Prostate gland (tissue), 2 donors: ENCODE results near the gene YWHAB. TPM values are rescaled to one million over a fixed set of nuclear protein-coding genes. Genes with fewer than 3 reads are reported as not detected.
A peak's percentile ranks its signal among the peaks of the same experiment; 100 is the strongest.

Source experiments
- DNase-seq: peaks from one replicate; pipeline ENCODE4 v3.0.0-alpha.2; 2019; ENCODE audit warnings: low spot score
- H3K27ac ChIP-seq, 2 donors: fragments of 200-600 bp; sonication (generic); 2 replicates each; pipeline ENCODE4 v1.5.1; 2017 to 2019
- H3K27me3 ChIP-seq: fragments of 200-600 bp; sonication (generic); replicated peaks from 2 replicates; pipeline ENCODE4 v1.5.1; 2019; ENCODE audit not compliant: insufficient read depth
- H3K36me3 ChIP-seq, 2 donors: fragments of 200-600 bp; sonication (generic); 1 replicate in 1 of 2; 2 replicates in 1 of 2; pipeline versions ENCODE4 v1.5.1 to v1.8.1; 2017 to 2019
- H3K4me1 ChIP-seq: fragments of 200-600 bp; sonication (generic); replicated peaks from 2 replicates; pipeline ENCODE4 v1.5.1; 2019
- H3K4me3 ChIP-seq, 2 donors: fragments of 200-600 bp; sonication (generic); 2 replicates each; pipeline ENCODE4 v1.5.1; 2017 to 2019
- H3K9me3 ChIP-seq: fragments of 200-600 bp; sonication (generic); 2 replicates; pipeline ENCODE4 v1.5.1; 2017
- POLR2A ChIP-seq: fragments of 450-650 bp; IDR thresholded peaks from one replicate; pipeline ENCODE4 v1.6.1; 2016; ENCODE audit warnings: antibody characterized with exemption, mild to moderate bottlenecking
- POLR2AphosphoS5 ChIP-seq: sonication (generic); formaldehyde crosslinking; IDR thresholded peaks from one replicate; pipeline ENCODE4 v1.6.1; 2017; ENCODE audit warnings: antibody characterized with exemption
- WGBS: methylation state at CpG from one replicate; pipeline ENCODE4 v1.1.5; 2018; 5-methylcytosine and 5-hydroxymethylcytosine counted together
- intact Hi-C: fragments of 100-400 bp; cut with DNase I; formaldehyde crosslinking; loops from one replicate; pipeline ENCODE4 v1.14.2; 2022
- total RNA-seq, 2 donors: library from RNA; depleted of rRNA; stranded (reverse); fragments of >200 nt; gene quantifications; one replicate each; pipeline ENCODE4 v1.1.0, GENCODE V29; 2016
- TF ChIP-seq, protein P1 (sequence below), 4 experiments: fragments of 200-600 bp in 2 of 4; fragments of 450-650 bp in 2 of 4; sonication (generic) in 2 of 4; IDR thresholded peaks; 1 replicate in 3 of 4; 2 replicates in 1 of 4; pipeline ENCODE4 v1.5.1; 2016 to 2019; ENCODE audit warnings: antibody characterized with exemption in 4 of 4, mild to moderate bottlenecking in 2 of 4, moderate library complexity in 2 of 4

The YWHAB gene
- total RNA-seq, 2 donors from 2014 or later: 122 to 131 TPM

DNA sequence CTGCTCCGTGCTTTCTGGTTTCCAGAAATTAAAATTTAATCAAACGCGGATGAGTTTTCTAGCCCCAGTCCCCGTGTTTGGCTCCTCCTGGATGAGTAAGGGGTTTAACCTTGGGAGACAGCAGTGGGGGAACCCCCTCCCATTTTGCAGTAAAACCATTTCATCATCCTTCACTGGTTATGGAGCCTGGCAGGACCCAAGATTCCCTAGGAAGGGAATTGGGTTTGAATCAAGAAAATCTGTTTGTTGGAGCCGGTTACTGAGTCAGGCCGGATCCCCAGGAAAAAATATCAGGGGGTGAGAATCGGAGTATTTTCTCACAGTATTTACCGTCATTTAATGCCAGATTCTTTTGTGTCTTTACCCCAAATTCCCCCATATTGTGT lies 754 bp downstream of the YWHAB start:
- DNase-seq: no peak
- no peaks in the 10 kb centered on the region for H3K9me3 ChIP-seq
- no peaks in the 10 kb centered on the region for H3K36me3 ChIP-seq
- 0% methylated on average over 8 of the region's 8 CpGs for WGBS
- H3K4me3 ChIP-seq: peak overlapping the region; percentile 81 to 100
- TF ChIP-seq POLR2A: no peak
- no peak for TF ChIP-seq POLR2AphosphoS5
- TF ChIP-seq, protein P1, sequence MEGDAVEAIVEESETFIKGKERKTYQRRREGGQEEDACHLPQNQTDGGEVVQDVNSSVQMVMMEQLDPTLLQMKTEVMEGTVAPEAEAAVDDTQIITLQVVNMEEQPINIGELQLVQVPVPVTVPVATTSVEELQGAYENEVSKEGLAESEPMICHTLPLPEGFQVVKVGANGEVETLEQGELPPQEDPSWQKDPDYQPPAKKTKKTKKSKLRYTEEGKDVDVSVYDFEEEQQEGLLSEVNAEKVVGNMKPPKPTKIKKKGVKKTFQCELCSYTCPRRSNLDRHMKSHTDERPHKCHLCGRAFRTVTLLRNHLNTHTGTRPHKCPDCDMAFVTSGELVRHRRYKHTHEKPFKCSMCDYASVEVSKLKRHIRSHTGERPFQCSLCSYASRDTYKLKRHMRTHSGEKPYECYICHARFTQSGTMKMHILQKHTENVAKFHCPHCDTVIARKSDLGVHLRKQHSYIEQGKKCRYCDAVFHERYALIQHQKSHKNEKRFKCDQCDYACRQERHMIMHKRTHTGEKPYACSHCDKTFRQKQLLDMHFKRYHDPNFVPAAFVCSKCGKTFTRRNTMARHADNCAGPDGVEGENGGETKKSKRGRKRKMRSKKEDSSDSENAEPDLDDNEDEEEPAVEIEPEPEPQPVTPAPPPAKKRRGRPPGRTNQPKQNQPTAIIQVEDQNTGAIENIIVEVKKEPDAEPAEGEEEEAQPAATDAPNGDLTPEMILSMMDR (IDR thresholded peaks at IDR 0.05): no peak
- no peaks in the 10 kb centered on the region for H3K27me3 ChIP-seq
- H3K27ac ChIP-seq: peak overlapping the region; percentile 87 to 93
- H3K4me1 ChIP-seq: peaks cover 16% of the 10 kb centered on the region
- intact Hi-C loops: loop anchor here (5.0 kb wide), 1 partner anchor 81 kb away; the partner anchor contains the start of gene STK4

DNA sequence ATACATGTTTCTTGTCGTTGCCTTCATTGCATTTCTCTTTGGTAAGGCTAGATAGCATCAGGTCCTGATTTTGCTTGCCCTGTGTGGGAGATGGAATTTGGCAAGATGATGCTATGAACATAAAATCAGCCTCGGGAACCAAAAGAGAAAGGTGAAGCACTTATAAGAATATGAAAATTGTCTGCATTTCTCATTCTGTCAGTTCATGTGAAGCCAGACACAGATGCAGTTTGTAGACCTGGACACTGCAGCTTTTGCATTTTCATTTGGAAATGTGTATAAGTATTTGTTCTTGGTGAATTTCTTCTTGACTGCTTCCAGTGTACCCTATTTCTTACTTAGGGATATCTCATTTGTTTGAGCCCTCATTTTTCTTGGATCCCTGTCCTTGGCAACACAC lies 1.3 kb downstream of the YWHAB start:
- Histone ChIP-seq H3K4me3 (peak overlapping the region; percentile 81 to 100), H3K27ac (peak overlapping the region in 1 of 2 donors; percentile 93), H3K36me3 (no peaks in the 10 kb centered on the region), H3K4me1 (peaks cover 18% of the 10 kb centered on the region), H3K27me3 (no peaks in the 10 kb centered on the region), H3K9me3 (no peaks in the 10 kb centered on the region)
- TF ChIP-seq POLR2A: no peak
- no peak for TF ChIP-seq POLR2AphosphoS5
- TF ChIP-seq, protein P1 (IDR thresholded peaks at IDR 0.05): no peak
- DNase-seq: no peak
- intact Hi-C loops: loop anchor here (5.0 kb wide), 1 partner anchor 80 kb away; the partner anchor contains the start of gene STK4
- WGBS: 0% methylated on average over 2 of the region's 2 CpGs

DNA sequence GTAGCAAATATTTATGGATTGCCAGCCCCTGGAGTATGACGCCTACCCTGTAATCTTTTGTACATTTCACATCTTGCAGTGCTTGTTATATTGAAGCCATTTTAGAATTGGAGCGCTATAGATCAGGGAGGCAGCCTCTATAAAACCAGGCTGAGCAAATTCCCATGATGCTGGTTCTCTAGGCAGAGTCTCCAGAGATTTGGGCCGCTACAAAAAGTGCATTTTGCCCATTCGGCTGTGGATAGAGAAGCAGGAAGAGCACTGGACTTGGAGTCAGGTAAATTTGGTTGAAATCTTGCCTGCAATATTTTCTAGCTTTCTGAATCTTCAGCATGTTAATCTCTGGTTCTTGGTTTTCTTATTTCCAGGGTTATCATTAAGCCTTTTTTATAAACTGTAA lies 2.0 kb downstream of the YWHAB start:
- DNase-seq: no peak
- no peaks in the 10 kb centered on the region for H3K27me3 ChIP-seq
- H3K4me1 ChIP-seq: peaks cover 18% of the 10 kb centered on the region
- intact Hi-C loops: loop anchor here (5.0 kb wide), 1 partner anchor 80 kb away; the partner anchor contains the start of gene STK4
- TF ChIP-seq POLR2AphosphoS5: no peak
- TF ChIP-seq, protein P1 (IDR thresholded peaks at IDR 0.05): no peak
- WGBS: 71% methylated on average over 4 of the region's 4 CpGs
- H3K9me3 ChIP-seq: no peaks in the 10 kb centered on the region
- H3K27ac ChIP-seq: no peak overlapping the region
- no peak overlapping the region for H3K4me3 ChIP-seq
- H3K36me3 ChIP-seq: no peaks in the 10 kb centered on the region

DNA sequence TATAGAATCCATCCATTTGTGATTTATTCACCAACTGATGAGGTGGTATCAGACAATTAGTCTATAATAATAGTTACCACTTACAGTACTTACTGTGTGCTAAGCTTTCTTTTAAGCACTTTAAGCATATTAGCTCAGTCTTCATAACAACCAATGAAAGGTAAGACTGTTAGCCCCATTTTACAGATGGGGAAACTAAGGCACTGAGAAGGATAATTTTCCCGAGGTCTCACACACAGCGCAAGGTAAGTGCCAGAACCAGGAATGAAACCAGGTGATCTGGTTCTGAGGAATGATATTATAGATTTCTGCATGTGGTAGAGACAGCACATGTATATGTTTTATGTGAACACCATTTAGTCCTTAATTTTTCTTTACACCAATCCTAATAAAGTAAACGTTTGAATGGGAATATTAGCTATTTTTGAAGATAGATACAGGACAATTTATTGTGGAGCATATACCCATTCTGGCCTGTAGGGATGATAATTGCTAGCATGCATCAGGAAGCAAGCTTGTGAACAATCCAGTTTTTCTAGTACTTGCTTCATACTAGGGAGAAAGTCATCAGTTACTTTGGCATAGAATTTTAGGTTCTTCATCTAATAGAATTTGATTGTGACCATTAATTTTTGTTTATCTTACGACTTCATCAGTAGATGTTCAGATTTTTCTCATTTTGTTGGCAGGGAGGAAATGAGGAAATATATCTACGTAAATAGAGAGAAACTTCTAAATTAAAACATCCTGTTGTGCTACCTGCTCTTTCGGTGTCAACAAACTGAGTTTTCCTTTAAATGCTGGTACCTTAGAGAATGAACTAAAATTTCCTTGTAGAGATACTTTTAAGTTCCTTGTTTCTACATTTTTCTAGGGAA lies 3.0 kb downstream of the YWHAB start:
- Histone ChIP-seq H3K9me3 (no peaks in the 10 kb centered on the region), H3K4me1 (peaks cover 18% of the 10 kb centered on the region), H3K4me3 (no peak overlapping the region), H3K27ac (no peak overlapping the region), H3K36me3 (no peaks in the 10 kb centered on the region), H3K27me3 (no peaks in the 10 kb centered on the region)
- TF ChIP-seq, protein P1 (IDR thresholded peaks at IDR 0.05): peak in 3 of 4 experiments; percentile 29 to 70 (median 58)
- TF ChIP-seq POLR2AphosphoS5 (peak; percentile 71), POLR2A (no peak)
- WGBS: 54% methylated on average over 6 of the region's 6 CpGs
- intact Hi-C loops: loop anchor here (5.0 kb wide), 1 partner anchor 79 kb away; the partner anchor contains the start of gene STK4
- DNase-seq: no peak

DNA sequence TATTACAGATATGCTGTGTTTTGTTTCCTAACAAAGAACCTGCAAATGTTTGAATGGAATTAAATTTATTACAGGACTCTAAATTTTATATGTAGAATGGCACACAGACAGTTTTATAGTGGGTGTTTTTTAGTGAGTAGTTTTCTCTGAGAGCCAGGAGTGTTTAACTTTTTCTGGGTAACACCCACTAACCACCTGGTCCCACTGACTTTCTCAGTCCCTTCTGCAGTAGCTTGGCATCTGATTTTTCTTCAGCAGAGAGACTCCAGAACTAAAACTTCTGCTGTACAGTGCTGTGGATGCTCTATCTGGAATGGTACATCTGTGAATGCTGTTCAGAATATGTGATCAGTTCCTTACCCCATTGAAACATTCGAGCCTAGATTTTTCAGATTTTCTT lies 6.3 kb downstream of the YWHAB start:
- TF ChIP-seq POLR2A: no peak
- no peak for TF ChIP-seq POLR2AphosphoS5
- TF ChIP-seq, protein P1 (IDR thresholded peaks at IDR 0.05): no peak
- 50% methylated on average over 1 of the region's 1 CpG for WGBS
- no peaks in the 10 kb centered on the region for H3K36me3 ChIP-seq
- intact Hi-C loops: no loop called here
- no peak for DNase-seq
- H3K4me1 ChIP-seq: peaks cover 23% of the 10 kb centered on the region
- H3K27ac ChIP-seq: no peak overlapping the region
- H3K9me3 ChIP-seq: no peaks in the 10 kb centered on the region
- no peak overlapping the region for H3K4me3 ChIP-seq
- no peaks in the 10 kb centered on the region for H3K27me3 ChIP-seq
